Measurements from ENCODE around the gene RBM28. TPM values are rescaled to one million over a fixed set of nuclear protein-coding genes. Genes with fewer than 3 reads are reported as not detected.

RBM28 gene
- total RNA-seq, 1 experiment from 2014 or later = 70.0 TPM

- WGBS (ENCODE audit: extremely low coverage, insufficient read length, low lambda C conversion rate) = no CpG with 5 or more reads among the region's 12 CpGs
- H2AFZ ChIP-seq (ENCODE audit: low read length) = no peak overlapping the region
- no peak overlapping the region for H2BK5ac ChIP-seq (ENCODE audit: insufficient read length, low read length)
- H3K4me1 ChIP-seq (ENCODE audit: insufficient read depth, low read length) = no peaks in the 10 kb centered on the region
- DNase-seq = no peak
- peak overlapping the region in 1 of 2 experiments; percentile 35; a peak in 1 of 5 replicates for H3K4me3 Mint-ChIP-seq
- H3K23ac ChIP-seq (ENCODE audit: insufficient read length, low read depth, low read length) = no peak overlapping the region
- H3K9me3 Mint-ChIP-seq = peaks cover 0 to 1% of the 10 kb centered on the region in 2 experiments; a peak in 1 of 5 replicates
- H3K14ac ChIP-seq (ENCODE audit: insufficient read depth, low read length) = no peak overlapping the region
- H4K8ac ChIP-seq (replicated peaks; ENCODE audit: insufficient read length, low read depth, low read length) = no peak overlapping the region
- H4K91ac ChIP-seq (ENCODE audit: insufficient read length, low read depth, low read length) = no peak overlapping the region
- peaks cover 12 to 20% of the 10 kb centered on the region in 2 experiments for H3K4me1 Mint-ChIP-seq
- no peak overlapping the region for H2BK12ac ChIP-seq (ENCODE audit: insufficient read length, low read depth, low read length)
- H3K79me1 ChIP-seq (ENCODE audit: insufficient read depth, low read depth, low read length, poor library complexity, severe bottlenecking) = no peaks in the 10 kb centered on the region
- no peak overlapping the region for H3K56ac ChIP-seq (ENCODE audit: insufficient read length, low read depth, low read length)
- no peak overlapping the region for H3K4me2 ChIP-seq (ENCODE audit: insufficient read depth, insufficient read length, low read length)
- H3K27me3 ChIP-seq (ENCODE audit: insufficient read depth, low read length) = peaks cover 32% of the 10 kb centered on the region
- no peaks in the 10 kb centered on the region for H3K9me3 ChIP-seq (ENCODE audit: control insufficient read depth, low read depth, low read length)
- H3T11ph ChIP-seq (ENCODE audit: low read length) = no peak overlapping the region
- no peak overlapping the region for H2BK20ac ChIP-seq (ENCODE audit: low read depth, low read length, poor library complexity, severe bottlenecking)
- peaks cover 8% of the 10 kb centered on the region for H3K23me2 ChIP-seq (ENCODE audit: insufficient read length, low read depth, low read length, poor library complexity, severe bottlenecking)
- no peak overlapping the region for H4K5ac ChIP-seq (ENCODE audit: insufficient read length, low read depth, low read length)
- H4K20me1 ChIP-seq (ENCODE audit: control insufficient read depth, insufficient read depth, insufficient read length) = no peaks in the 10 kb centered on the region
- H2BK15ac ChIP-seq (ENCODE audit: low read depth, low read length) = no peak overlapping the region
- no peak for TF ChIP-seq CTCF (conservative IDR thresholded peaks at IDR 0.05)
- H3K36me3 Mint-ChIP-seq (ENCODE audit: insufficient read depth in 1 of 3, low read depth in 3 of 3) = no peaks in the 10 kb centered on the region; a peak in 2 of 7 replicates
- no peak overlapping the region for H3K27ac Mint-ChIP-seq
- H3K27me3 Mint-ChIP-seq (ENCODE audit: low read depth) = peaks cover 92% of the 10 kb centered on the region
- 0 out of 2 replicates have a peak, but pooled peaks cover 1% of the 10 kb centered on the region for H3K79me2 ChIP-seq (ENCODE audit: insufficient read depth, low read length)
- no peak overlapping the region for H3K18ac ChIP-seq (ENCODE audit: insufficient read length, low read depth, low read length)
- no peak overlapping the region for H3K4ac ChIP-seq (ENCODE audit: low read depth, low read length)
- no peak overlapping the region for H3K27ac ChIP-seq (ENCODE audit: insufficient read length, low read depth, low read length)
- H3K9ac ChIP-seq (ENCODE audit: extremely low read depth, insufficient read length, low read length) = no peak overlapping the region
- H2AK5ac ChIP-seq (ENCODE audit: insufficient read length, low read length) = no peak overlapping the region
- no peak overlapping the region for H2BK120ac ChIP-seq (ENCODE audit: low read depth, low read length, poor library complexity, severe bottlenecking)
Measured at GRCh38 chr7:128359336-128359735, 15.6 kb upstream of the RBM28 start.
